SK-N-SH treated with all-trans-retinoic acid at 6 μM for 48 hours (cell line): ENCODE measurements around the gene RPLP2.

ENCODE experiments used
- ARNTL ChIP-seq: fragments of 450-650 bp; formaldehyde crosslinking; IDR thresholded peaks from 2 replicates; pipeline ENCODE4 v1.5.0; 2020; ENCODE audit warnings: low read depth, mild to moderate bottlenecking, moderate library complexity, borderline replicate concordance
- BACH2 ChIP-seq: fragments of 250-450 bp; sonication (Bioruptor Pico); IDR thresholded peaks from 2 replicates; pipeline ENCODE4 v1.9.0; 2021; ENCODE audit warnings: mild to moderate bottlenecking, borderline replicate concordance
- CREB5 ChIP-seq: fragments of 250-450 bp; sonication (Bioruptor Pico); IDR thresholded peaks from 2 replicates; pipeline ENCODE4 v1.5.1; 2020; ENCODE audit warnings: low read depth, mild to moderate bottlenecking, moderate library complexity
- CSRNP3 ChIP-seq: fragments of 250-450 bp; sonication (Bioruptor Pico); IDR thresholded peaks from 2 replicates; pipeline ENCODE4 v1.5.1; 2021; ENCODE audit warnings: mild to moderate bottlenecking, moderate library complexity
- ISL1 ChIP-seq: fragments of 250-450 bp; sonication (Bioruptor Pico); IDR thresholded peaks from 2 replicates; pipeline ENCODE4 v2.1.2; 2022; ENCODE audit warnings: mild to moderate bottlenecking, moderate library complexity
- PATZ1 ChIP-seq: fragments of 250-450 bp; sonication (Bioruptor Pico); IDR thresholded peaks from 2 replicates; pipeline ENCODE4 v1.8.0; 2020; ENCODE audit warnings: mild to moderate bottlenecking, moderate library complexity, borderline replicate concordance
- POU6F1 ChIP-seq: fragments of 250-450 bp; sonication (Bioruptor Pico); IDR thresholded peaks from 2 replicates; pipeline ENCODE4 v1.8.0; 2021; ENCODE audit warnings: low read depth, mild to moderate bottlenecking, moderate library complexity, borderline replicate concordance
- RARB ChIP-seq: fragments of 250-450 bp; sonication (Bioruptor Pico); IDR thresholded peaks from 2 replicates; pipeline ENCODE4 v1.8.0; 2021; ENCODE audit warnings: mild to moderate bottlenecking, moderate library complexity
- SNAI2 ChIP-seq: fragments of 250-450 bp; sonication (Bioruptor Pico); IDR thresholded peaks from 2 replicates; pipeline ENCODE4 v1.5.0; 2020; ENCODE audit warnings: mild to moderate bottlenecking, moderate library complexity
- TSHZ2 ChIP-seq: fragments of 250-450 bp; sonication (Bioruptor Pico); IDR thresholded peaks from 2 replicates; pipeline ENCODE4 v1.5.0; 2020; ENCODE audit warnings: mild to moderate bottlenecking, moderate library complexity
- ZC3H10 ChIP-seq: fragments of 250-450 bp; sonication (Bioruptor Pico); IDR thresholded peaks from 2 replicates; pipeline ENCODE4 v1.5.1; 2021; ENCODE audit warnings: mild to moderate bottlenecking, moderate library complexity
- ZFP3 ChIP-seq: fragments of 250-450 bp; sonication (Bioruptor Pico); IDR thresholded peaks from 2 replicates; pipeline ENCODE4 v1.5.0; 2020; ENCODE audit warnings: mild to moderate bottlenecking, moderate library complexity
- ZFP30 ChIP-seq: fragments of 450-650 bp; formaldehyde crosslinking; IDR thresholded peaks from 2 replicates; pipeline ENCODE4 v1.5.0; 2022; ENCODE audit warnings: mild to moderate bottlenecking, moderate library complexity
- ZNF8 ChIP-seq: fragments of 450-650 bp; formaldehyde crosslinking; IDR thresholded peaks from 2 replicates; pipeline ENCODE4 v1.5.0; 2020; ENCODE audit warnings: mild to moderate bottlenecking, moderate library complexity

- TF ChIP-seq ZFP3 (CRISPR knock-in tag): no peak
- no peak for TF ChIP-seq CSRNP3 (CRISPR knock-in tag)
- TF ChIP-seq ZFP30 (CRISPR knock-in tag): no peak
- 0 out of 2 replicates have a peak, but pooled peaks have one; percentile 8 for TF ChIP-seq CREB5 (CRISPR knock-in tag)
- no peak for TF ChIP-seq ISL1 (CRISPR knock-in tag)
- no peak for TF ChIP-seq RARB (CRISPR knock-in tag)
- no peak for TF ChIP-seq BACH2 (CRISPR knock-in tag)
- no peak for TF ChIP-seq ZNF8 (CRISPR knock-in tag)
- TF ChIP-seq ZC3H10 (CRISPR knock-in tag): no peak
- no peak for TF ChIP-seq TSHZ2 (CRISPR knock-in tag)
- no peak for TF ChIP-seq ARNTL
- TF ChIP-seq SNAI2 (CRISPR knock-in tag): no peak
- TF ChIP-seq PATZ1: no peak
- no peak for TF ChIP-seq POU6F1 (CRISPR knock-in tag)
These were observed 3.8 kb downstream of the RPLP2 start for GRCh38 chr11:813456-814096.
